Effector memory CD4-positive, alpha-beta T cell (primary cell): ENCODE data around the gene EHMT2.

ENCODE experiments used
- DNase-seq, 3 donors: peaks; one replicate each; pipeline ENCODE4 v3.0.0-alpha.2; 2020
- H3K27ac ChIP-seq: 2 replicates; pipeline ENCODE4 v1.7.0; 2013; ENCODE audit warnings: mild to moderate bottlenecking, low read length, moderate library complexity; ENCODE audit not compliant: insufficient read depth, poor library complexity, severe bottlenecking
- H3K27me3 ChIP-seq: replicated peaks from 2 replicates; pipeline ENCODE4 v1.7.0; 2013; ENCODE audit warnings: mild to moderate bottlenecking, low read length; ENCODE audit not compliant: insufficient read depth, control insufficient read depth, poor library complexity, severe bottlenecking
- H3K36me3 ChIP-seq: 2 replicates; pipeline ENCODE4 v1.7.0; 2013; ENCODE audit warnings: mild to moderate bottlenecking, low read length, moderate library complexity; ENCODE audit not compliant: control insufficient read depth, insufficient read depth
- H3K4me1 ChIP-seq: 2 replicates; pipeline ENCODE4 v1.7.0; 2013; ENCODE audit warnings: low read length, mild to moderate bottlenecking; ENCODE audit not compliant: control insufficient read depth, insufficient read depth, poor library complexity, severe bottlenecking
- H3K4me3 ChIP-seq: 2 replicates; pipeline ENCODE4 v1.7.0; 2013; ENCODE audit warnings: low read length, low read depth, mild to moderate bottlenecking; ENCODE audit not compliant: insufficient read depth, poor library complexity, severe bottlenecking
- H3K9me3 ChIP-seq: 2 replicates; pipeline ENCODE4 v1.7.0; 2013; ENCODE audit warnings: mild to moderate bottlenecking, low read length, moderate library complexity; ENCODE audit not compliant: control insufficient read depth
- total RNA-seq, 3 donors: gene quantifications; one replicate each; lab custom pipeline; 2026; lab: John Stamatoyannopoulos, UW

EHMT2 gene
- total RNA-seq: 63.2 to 79.8 (median 77.1) reads per million in 3 donors

GRCh38 chr6:31897612-31898382 is at the start of gene EHMT2:
Gene EHMT2, minus strand, starts transcription at chr6:31897698. Its CDS starts 21 bp downstream, at chr6:31897677.
- Histone ChIP-seq H3K4me1 (peaks cover 20% of the 10 kb centered on the region), H3K27ac (peak within 1 kb of the TSS; percentile 90), H3K4me3 (peak within 1 kb of the TSS; percentile 93), H3K9me3 (no peaks in the 10 kb centered on the region), H3K36me3 (peaks cover 11% of the 10 kb centered on the region), H3K27me3 (no peaks in the 10 kb centered on the region)
- DNase-seq: peak; percentile 65 to 78 (median 74)

DNA sequence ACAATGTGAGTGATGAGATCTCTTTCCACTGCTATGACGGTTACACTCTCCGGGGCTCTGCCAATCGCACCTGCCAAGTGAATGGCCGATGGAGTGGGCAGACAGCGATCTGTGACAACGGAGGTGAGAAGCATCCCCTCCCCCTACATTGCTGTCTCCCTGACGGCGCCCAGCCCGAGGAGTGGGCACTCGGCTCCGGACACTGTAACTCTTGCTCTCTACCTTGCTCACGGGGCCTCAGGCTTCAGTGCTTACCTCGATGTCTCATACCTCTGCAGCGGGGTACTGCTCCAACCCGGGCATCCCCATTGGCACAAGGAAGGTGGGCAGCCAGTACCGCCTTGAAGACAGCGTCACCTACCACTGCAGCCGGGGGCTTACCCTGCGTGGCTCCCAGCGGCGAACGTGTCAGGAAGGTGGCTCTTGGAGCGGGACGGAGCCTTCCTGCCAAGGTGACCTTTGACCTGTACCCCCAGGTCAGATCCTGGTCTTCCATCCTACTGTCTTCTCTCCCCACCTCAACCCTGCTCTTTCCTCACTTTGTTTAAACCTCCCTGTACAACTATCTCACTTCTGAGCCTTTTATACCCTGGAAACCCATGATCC is 49.7 kb upstream of the EHMT2 start:
- Histone ChIP-seq H3K27ac (no peak overlapping the region), H3K4me3 (no peak overlapping the region), H3K27me3 (no peaks in the 10 kb centered on the region), H3K36me3 (peaks cover 15% of the 10 kb centered on the region), H3K9me3 (no peaks in the 10 kb centered on the region), H3K4me1 (no peaks in the 10 kb centered on the region)
- DNase-seq: no peak

DNA sequence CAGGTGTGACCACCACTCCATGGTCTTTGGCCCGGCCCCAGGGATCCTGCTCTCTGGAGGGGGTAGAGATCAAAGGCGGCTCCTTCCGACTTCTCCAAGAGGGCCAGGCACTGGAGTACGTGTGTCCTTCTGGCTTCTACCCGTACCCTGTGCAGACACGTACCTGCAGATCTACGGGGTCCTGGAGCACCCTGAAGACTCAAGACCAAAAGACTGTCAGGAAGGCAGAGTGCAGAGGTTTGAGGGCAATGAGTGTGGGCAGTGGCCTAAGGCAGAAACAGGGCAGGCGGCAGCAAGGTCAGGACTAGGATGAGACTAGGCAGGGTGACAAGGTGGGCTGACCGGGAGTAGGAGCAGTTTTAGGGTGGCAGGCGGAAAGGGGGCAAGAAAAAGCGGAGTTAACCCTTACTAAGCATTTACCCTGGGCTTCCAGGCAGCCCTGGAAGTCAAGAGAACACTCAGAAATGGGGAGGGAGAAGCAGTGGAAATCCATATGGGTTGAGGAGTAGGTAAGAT is 48.9 kb upstream of the EHMT2 start:
- Histone ChIP-seq H3K9me3 (no peaks in the 10 kb centered on the region), H3K4me3 (no peak overlapping the region), H3K27me3 (no peaks in the 10 kb centered on the region), H3K36me3 (peaks cover 8% of the 10 kb centered on the region), H3K4me1 (no peaks in the 10 kb centered on the region), H3K27ac (no peak overlapping the region)
- no peak for DNase-seq

DNA sequence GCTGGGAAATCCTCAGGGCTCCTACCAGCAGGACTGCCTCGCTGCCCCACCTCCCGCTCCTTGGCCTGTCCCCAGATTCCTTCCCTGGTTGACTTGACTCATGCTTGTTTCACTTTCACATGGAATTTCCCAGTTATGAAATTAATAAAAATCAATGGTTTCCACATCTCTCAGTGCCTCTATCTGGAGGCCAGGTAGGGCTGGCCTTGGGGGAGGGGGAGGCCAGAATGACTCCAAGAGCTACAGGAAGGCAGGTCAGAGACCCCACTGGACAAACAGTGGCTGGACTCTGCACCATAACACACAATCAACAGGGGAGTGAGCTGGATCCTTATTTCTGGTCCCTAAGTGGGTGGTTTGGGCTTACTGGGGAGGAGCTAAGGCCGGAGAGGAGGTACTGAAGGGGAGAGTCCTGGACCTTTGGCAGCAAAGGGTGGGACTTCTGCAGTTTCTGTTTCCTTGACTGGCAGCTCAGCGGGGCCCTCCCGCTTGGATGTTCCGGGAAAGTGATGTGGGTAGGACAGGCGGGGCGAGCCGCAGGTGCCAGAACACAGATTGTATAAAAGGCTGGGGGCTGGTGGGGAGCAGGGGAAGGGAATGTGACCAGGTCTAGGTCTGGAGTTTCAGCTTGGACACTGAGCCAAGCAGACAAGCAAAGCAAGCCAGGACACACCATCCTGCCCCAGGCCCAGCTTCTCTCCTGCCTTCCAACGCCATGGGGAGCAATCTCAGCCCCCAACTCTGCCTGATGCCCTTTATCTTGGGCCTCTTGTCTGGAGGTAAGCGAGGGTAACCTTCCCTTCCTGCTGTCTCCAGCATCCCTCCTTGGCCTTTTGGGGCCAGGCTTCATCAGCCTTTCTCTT is 48.2 kb upstream of the EHMT2 start, which contains the start of gene CFB:
CFB (plus strand) TSS at position 589 of the 863 bp plus-strand sequence; CDS start at position 716, 127 bp downstream.
- no peaks in the 10 kb centered on the region for H3K4me1 ChIP-seq
- H3K9me3 ChIP-seq: no peaks in the 10 kb centered on the region
- H3K4me3 ChIP-seq: no peak within 1 kb of the TSS
- no peaks in the 10 kb centered on the region for H3K27me3 ChIP-seq
- no peak within 1 kb of the TSS for H3K27ac ChIP-seq
- H3K36me3 ChIP-seq: peaks cover under 1% of the 10 kb centered on the region
- no peak for DNase-seq

DNA sequence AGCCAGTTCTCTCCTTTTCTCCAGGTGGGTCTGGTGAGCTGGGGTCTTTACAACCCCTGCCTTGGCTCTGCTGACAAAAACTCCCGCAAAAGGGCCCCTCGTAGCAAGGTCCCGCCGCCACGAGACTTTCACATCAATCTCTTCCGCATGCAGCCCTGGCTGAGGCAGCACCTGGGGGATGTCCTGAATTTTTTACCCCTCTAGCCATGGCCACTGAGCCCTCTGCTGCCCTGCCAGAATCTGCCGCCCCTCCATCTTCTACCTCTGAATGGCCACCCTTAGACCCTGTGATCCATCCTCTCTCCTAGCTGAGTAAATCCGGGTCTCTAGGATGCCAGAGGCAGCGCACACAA is 47.6 kb upstream of the EHMT2 start:
- Histone ChIP-seq H3K36me3 (no peaks in the 10 kb centered on the region), H3K27ac (no peak overlapping the region), H3K4me3 (no peak overlapping the region), H3K4me1 (no peaks in the 10 kb centered on the region), H3K9me3 (no peaks in the 10 kb centered on the region), H3K27me3 (no peaks in the 10 kb centered on the region)
- no peak for DNase-seq

GRCh38 chr6:31943742-31944141 is 46.2 kb upstream of the EHMT2 start:
- Histone ChIP-seq H3K27me3 (no peaks in the 10 kb centered on the region), H3K9me3 (no peaks in the 10 kb centered on the region), H3K4me3 (no peak overlapping the region), H3K27ac (no peak overlapping the region), H3K4me1 (no peaks in the 10 kb centered on the region), H3K36me3 (no peaks in the 10 kb centered on the region)
- DNase-seq: no peak

DNA sequence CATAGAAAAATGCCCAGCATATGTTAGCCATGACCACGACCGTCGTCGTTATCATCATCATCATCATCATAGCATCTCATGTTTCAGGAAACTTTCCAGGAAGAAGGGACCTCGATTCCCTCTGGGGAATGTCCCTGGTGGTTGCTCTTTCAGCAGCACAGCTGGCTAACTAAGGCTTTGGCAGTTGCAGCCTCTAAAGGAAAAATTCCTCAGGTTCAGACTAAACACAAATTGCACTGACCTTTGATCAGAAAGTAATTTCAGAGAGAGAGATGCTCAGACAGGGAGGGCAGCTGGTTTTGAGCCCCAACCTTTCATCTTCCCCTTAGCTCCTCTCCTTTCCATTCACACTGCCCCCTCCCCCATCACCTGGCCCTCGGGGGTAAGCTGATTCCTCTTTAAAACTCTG is 42.8 kb upstream of the EHMT2 start:
- no peak for DNase-seq
- H3K4me3 ChIP-seq: no peak overlapping the region
- no peaks in the 10 kb centered on the region for H3K4me1 ChIP-seq
- no peaks in the 10 kb centered on the region for H3K9me3 ChIP-seq
- H3K27ac ChIP-seq: no peak overlapping the region
- no peaks in the 10 kb centered on the region for H3K27me3 ChIP-seq
- no peaks in the 10 kb centered on the region for H3K36me3 ChIP-seq

DNA sequence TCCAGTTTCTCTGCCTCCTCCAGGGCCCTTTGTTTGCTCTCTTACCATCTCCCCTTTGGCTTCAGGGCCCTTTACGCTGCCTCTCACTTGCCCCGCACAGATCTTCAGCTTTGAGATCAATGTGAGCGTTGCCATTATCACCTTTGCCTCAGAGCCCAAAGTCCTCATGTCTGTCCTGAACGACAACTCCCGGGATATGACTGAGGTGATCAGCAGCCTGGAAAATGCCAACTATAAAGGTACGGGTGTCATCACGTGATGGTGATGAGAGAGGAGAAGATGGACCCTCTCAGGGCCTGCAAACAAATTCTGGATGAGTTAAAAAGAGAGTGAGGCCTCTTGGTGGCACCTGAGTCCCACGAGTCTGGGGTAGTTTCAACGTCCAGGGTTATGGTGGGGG is 38.3 kb upstream of the EHMT2 start:
- H3K27me3 ChIP-seq: no peaks in the 10 kb centered on the region
- no peak for DNase-seq
- no peaks in the 10 kb centered on the region for H3K36me3 ChIP-seq
- H3K9me3 ChIP-seq: no peaks in the 10 kb centered on the region
- H3K27ac ChIP-seq: no peak overlapping the region
- no peaks in the 10 kb centered on the region for H3K4me1 ChIP-seq
- H3K4me3 ChIP-seq: no peak overlapping the region

GRCh38 chr6:31935021-31935420 is 37.5 kb upstream of the EHMT2 start:
- no peaks in the 10 kb centered on the region for H3K9me3 ChIP-seq
- H3K4me1 ChIP-seq: no peaks in the 10 kb centered on the region
- H3K36me3 ChIP-seq: no peaks in the 10 kb centered on the region
- H3K27me3 ChIP-seq: no peaks in the 10 kb centered on the region
- no peak overlapping the region for H3K4me3 ChIP-seq
- no peak for DNase-seq
- no peak overlapping the region for H3K27ac ChIP-seq
